A549 (cell line): ENCODE measurements around the gene INTS6.

Experiments
- FOSL2 ChIP-seq, 2 experiments: fragments of 450-650 bp in 1 of 2; fragments of >200 bp in 1 of 2; sonication (Bioruptor Twin) in 1 of 2; formaldehyde crosslinking; IDR thresholded peaks; 2 replicates each; pipeline versions ENCODE4 v1.5.0 to v1.6.1; 2016 to 2020; ENCODE audit warnings: mild to moderate bottlenecking in 1 of 2, moderate library complexity in 1 of 2
- HDAC2 ChIP-seq: fragments of 200-600 bp; sonication (generic); IDR thresholded peaks from 2 replicates; pipeline ENCODE4 v1.6.1; 2016
- HOXB5 ChIP-seq: fragments of 250-450 bp; sonication (Bioruptor Pico); IDR thresholded peaks from 2 replicates; pipeline ENCODE4 v1.5.0; 2020; ENCODE audit warnings: mild to moderate bottlenecking, moderate library complexity
- JUN ChIP-seq, 2 experiments: fragments of >200 bp; sonication (Bioruptor Twin); formaldehyde crosslinking; IDR thresholded peaks; 2 replicates in 1 of 2; 3 replicates in 1 of 2; pipeline ENCODE4 v1.6.1; 2016 to 2017
- MAFK ChIP-seq: fragments of 450-650 bp; IDR thresholded peaks from 2 replicates; pipeline ENCODE4 v1.6.1; 2014; ENCODE audit not compliant: partially characterized antibody
- MYC ChIP-seq: IDR thresholded peaks from 2 replicates; pipeline ENCODE4 v1.6.1; 2012; ENCODE audit warnings: mild to moderate bottlenecking, inconsistent platforms, low read length, improper control_type of control experiment, borderline replicate concordance
- POLR2A ChIP-seq: IDR thresholded peaks from 2 replicates; pipeline ENCODE4 v1.6.1; 2012; ENCODE audit warnings: mild to moderate bottlenecking, low read length
- RAD21 ChIP-seq, 2 experiments: fragments of >200 bp in 1 of 2; sonication (Bioruptor Twin) in 1 of 2; formaldehyde crosslinking in 1 of 2; IDR thresholded peaks in 1 of 2; conservative IDR thresholded peaks in 1 of 2; 2 replicates in 1 of 2; 3 replicates in 1 of 2; pipeline ENCODE4 v1.6.1; 2012 to 2018; ENCODE audit warnings: inconsistent platforms in 1 of 2
- RARB ChIP-seq: fragments of 250-450 bp; sonication (Bioruptor Pico); IDR thresholded peaks from 2 replicates; pipeline ENCODE4 v1.8.0; 2021; ENCODE audit warnings: mild to moderate bottlenecking, moderate library complexity
- SREBF2 ChIP-seq: fragments of 450-650 bp; IDR thresholded peaks from 2 replicates; pipeline ENCODE4 v1.6.1; 2014; ENCODE audit warnings: mild to moderate bottlenecking, moderate library complexity
- TF ChIP-seq, protein P1 (sequence below): fragments of 250-450 bp; sonication (Bioruptor Pico); IDR thresholded peaks from 2 replicates; pipeline ENCODE4 v1.5.0; 2021; ENCODE audit warnings: mild to moderate bottlenecking, moderate library complexity, borderline replicate concordance
- TF ChIP-seq, protein P2 (sequence below): fragments of >200 bp; sonication (Bioruptor Twin); formaldehyde crosslinking; IDR thresholded peaks from 3 replicates; pipeline ENCODE4 v1.5.1; 2016
- TF ChIP-seq, protein P3 (sequence below): IDR thresholded peaks from 2 replicates; pipeline ENCODE4 v1.6.1; 2012

DNA sequence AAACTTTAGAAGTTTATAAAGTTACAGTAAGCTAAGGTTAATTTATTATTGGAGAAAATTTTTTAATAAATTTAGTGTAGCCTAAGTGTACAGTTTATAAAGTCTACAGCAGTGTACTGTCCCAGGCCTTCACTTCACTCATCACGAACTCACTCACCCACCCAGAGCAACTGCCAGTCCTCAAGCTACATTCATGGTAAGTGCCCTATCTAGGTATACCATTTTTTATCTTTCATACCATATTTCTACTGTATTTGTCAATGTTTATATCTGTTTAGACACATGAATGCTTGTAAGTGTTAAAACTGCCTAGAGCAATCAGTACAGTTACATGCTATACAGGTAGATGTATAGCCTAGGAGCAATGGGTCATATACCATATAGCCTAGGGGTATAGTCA is 12.5 kb downstream of the INTS6 start:
- no peak for TF ChIP-seq HOXB5 (CRISPR knock-in tag)
- TF ChIP-seq SREBF2: no peak
- no peak for TF ChIP-seq HDAC2
- no peak for TF ChIP-seq POLR2A
- TF ChIP-seq, protein P1, sequence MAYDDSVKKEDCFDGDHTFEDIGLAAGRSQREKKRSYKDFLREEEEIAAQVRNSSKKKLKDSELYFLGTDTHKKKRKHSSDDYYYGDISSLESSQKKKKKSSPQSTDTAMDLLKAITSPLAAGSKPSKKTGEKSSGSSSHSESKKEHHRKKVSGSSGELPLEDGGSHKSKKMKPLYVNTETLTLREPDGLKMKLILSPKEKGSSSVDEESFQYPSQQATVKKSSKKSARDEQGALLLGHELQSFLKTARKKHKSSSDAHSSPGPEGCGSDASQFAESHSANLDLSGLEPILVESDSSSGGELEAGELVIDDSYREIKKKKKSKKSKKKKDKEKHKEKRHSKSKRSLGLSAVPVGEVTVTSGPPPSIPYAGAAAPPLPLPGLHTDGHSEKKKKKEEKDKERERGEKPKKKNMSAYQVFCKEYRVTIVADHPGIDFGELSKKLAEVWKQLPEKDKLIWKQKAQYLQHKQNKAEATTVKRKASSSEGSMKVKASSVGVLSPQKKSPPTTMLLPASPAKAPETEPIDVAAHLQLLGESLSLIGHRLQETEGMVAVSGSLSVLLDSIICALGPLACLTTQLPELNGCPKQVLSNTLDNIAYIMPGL (CRISPR knock-in tag): no peak
- TF ChIP-seq, protein P2, sequence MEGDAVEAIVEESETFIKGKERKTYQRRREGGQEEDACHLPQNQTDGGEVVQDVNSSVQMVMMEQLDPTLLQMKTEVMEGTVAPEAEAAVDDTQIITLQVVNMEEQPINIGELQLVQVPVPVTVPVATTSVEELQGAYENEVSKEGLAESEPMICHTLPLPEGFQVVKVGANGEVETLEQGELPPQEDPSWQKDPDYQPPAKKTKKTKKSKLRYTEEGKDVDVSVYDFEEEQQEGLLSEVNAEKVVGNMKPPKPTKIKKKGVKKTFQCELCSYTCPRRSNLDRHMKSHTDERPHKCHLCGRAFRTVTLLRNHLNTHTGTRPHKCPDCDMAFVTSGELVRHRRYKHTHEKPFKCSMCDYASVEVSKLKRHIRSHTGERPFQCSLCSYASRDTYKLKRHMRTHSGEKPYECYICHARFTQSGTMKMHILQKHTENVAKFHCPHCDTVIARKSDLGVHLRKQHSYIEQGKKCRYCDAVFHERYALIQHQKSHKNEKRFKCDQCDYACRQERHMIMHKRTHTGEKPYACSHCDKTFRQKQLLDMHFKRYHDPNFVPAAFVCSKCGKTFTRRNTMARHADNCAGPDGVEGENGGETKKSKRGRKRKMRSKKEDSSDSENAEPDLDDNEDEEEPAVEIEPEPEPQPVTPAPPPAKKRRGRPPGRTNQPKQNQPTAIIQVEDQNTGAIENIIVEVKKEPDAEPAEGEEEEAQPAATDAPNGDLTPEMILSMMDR: no peak
- no peak for TF ChIP-seq JUN (IDR thresholded peaks at IDR 0.05)
- TF ChIP-seq MAFK: no peak
- no peak for TF ChIP-seq RAD21 (conservative IDR thresholded peaks at IDR 0.05 in 1 of 2, IDR thresholded peaks at IDR 0.05 in 1 of 2)
- TF ChIP-seq MYC: no peak
- TF ChIP-seq, protein P3, sequence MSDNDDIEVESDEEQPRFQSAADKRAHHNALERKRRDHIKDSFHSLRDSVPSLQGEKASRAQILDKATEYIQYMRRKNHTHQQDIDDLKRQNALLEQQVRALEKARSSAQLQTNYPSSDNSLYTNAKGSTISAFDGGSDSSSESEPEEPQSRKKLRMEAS: no peak
- no peak for TF ChIP-seq RARB (CRISPR knock-in tag)
- no peak for TF ChIP-seq FOSL2 (IDR thresholded peaks at IDR 0.05)
- no peak for TF ChIP-seq FOSL2 (CRISPR knock-in tag; IDR thresholded peaks at IDR 0.05)
